H1 (cell line): ENCODE measurements around the gene CFAP74. TPM values are rescaled to one million over a fixed set of nuclear protein-coding genes. Genes with fewer than 3 reads are reported as not detected.

Source experiments
- CTCF ChIA-PET: fragments of 300-600 bp; sonication (Branson Sonifier 250); formaldehyde crosslinking; loops from one replicate; lab custom pipeline; 2021; ENCODE audit not compliant: partially characterized antibody; lab: Charles Lee
- POLR2A ChIA-PET: fragments of 300-600 bp; sonication (Branson Sonifier 250); formaldehyde crosslinking; loops from one replicate; lab custom pipeline; 2021; ENCODE audit warnings: inconsistent platforms; ENCODE audit not compliant: partially characterized antibody; lab: Charles Lee
- DNase-seq, 2 experiments: peaks; one replicate each; pipeline versions ENCODE4 v3.0.0 to v3.0.0-alpha.2; 2010 to 2022; ENCODE audit warnings: low spot score in 2 of 2, low read depth in 1 of 2, mixed read lengths in 1 of 2
- FAIRE-seq: peaks from 2 replicates; lab custom pipeline; 2011; peaks lifted over from hg19 to GRCh38; lab: Jason Lieb, UNC
- H2AFZ ChIP-seq: 2 replicates; pipeline ENCODE4 v1.8.1; 2012; ENCODE audit warnings: low read length, inconsistent platforms
- H2AK5ac ChIP-seq: 2 replicates; pipeline ENCODE4 v1.6.1; 2013; ENCODE audit warnings: low read depth, low read length
- H2BK120ac ChIP-seq: replicated peaks from 2 replicates; pipeline ENCODE3; 2013; ENCODE audit warnings: low read depth, low read length, inconsistent platforms
- H2BK12ac ChIP-seq: 2 replicates; pipeline ENCODE4 v1.6.1; 2013; ENCODE audit warnings: low read depth, low read length
- H2BK15ac ChIP-seq: 2 replicates; pipeline ENCODE4 v1.6.1; 2013; ENCODE audit warnings: low read length
- H2BK20ac ChIP-seq: 2 replicates; pipeline ENCODE4 v1.6.1; 2013; ENCODE audit warnings: low read length
- H2BK5ac ChIP-seq: 2 replicates; pipeline ENCODE4 v1.6.1; 2013; ENCODE audit warnings: low read depth, low read length
- H3K14ac ChIP-seq: 2 replicates; pipeline ENCODE4 v1.6.1; 2013; ENCODE audit warnings: inconsistent platforms; ENCODE audit not compliant: insufficient read length
- H3K18ac ChIP-seq: 2 replicates; pipeline ENCODE4 v1.6.1; 2013; ENCODE audit warnings: low read length; ENCODE audit errors: extremely low read depth
- H3K23ac ChIP-seq: 2 replicates; pipeline ENCODE4 v1.6.1; 2013; ENCODE audit warnings: inconsistent platforms; ENCODE audit not compliant: insufficient read length
- H3K23me2 ChIP-seq: 2 replicates; pipeline ENCODE4 v1.6.1; 2013; ENCODE audit warnings: low read depth, low read length
- H3K27ac ChIP-seq: 2 replicates; pipeline ENCODE4 v1.6.1; 2011; ENCODE audit warnings: low read depth, low read length, inconsistent platforms
- H3K27me3 ChIP-seq, 4 experiments: replicated peaks in 1 of 4; 1 replicate in 1 of 4; 2 replicates in 3 of 4; pipeline versions ENCODE4 v1.6.1 to v1.8.1; 2011 to 2013; ENCODE audit warnings: low read length in 3 of 4, mild to moderate bottlenecking in 3 of 4, inconsistent platforms in 2 of 4, mixed read lengths in 2 of 4, moderate library complexity in 1 of 4; ENCODE audit not compliant: control insufficient read depth in 3 of 4, insufficient read depth in 3 of 4; ENCODE audit errors: extremely low read depth in 1 of 4
- H3K36me3 ChIP-seq, 4 experiments: 2 replicates each; pipeline versions ENCODE4 v1.6.1 to v1.8.1; 2011 to 2013; ENCODE audit warnings: mild to moderate bottlenecking in 4 of 4, low read length in 3 of 4, moderate library complexity in 2 of 4, control low read depth in 1 of 4, inconsistent platforms in 1 of 4; ENCODE audit not compliant: insufficient read depth in 4 of 4, control insufficient read depth in 2 of 4
- H3K4ac ChIP-seq: replicated peaks from 2 replicates; pipeline ENCODE3; 2013; ENCODE audit warnings: low read length, low read depth, mixed read lengths, inconsistent platforms; ENCODE audit not compliant: insufficient read length
- H3K4me1 ChIP-seq, 4 experiments: replicated peaks in 1 of 4; 1 replicate in 1 of 4; 2 replicates in 3 of 4; pipeline versions ENCODE4 v1.6.1 to v1.8.1; 2011 to 2013; ENCODE audit warnings: low read length in 3 of 4, inconsistent platforms in 2 of 4, mixed read lengths in 1 of 4; ENCODE audit not compliant: insufficient read depth in 4 of 4, control insufficient read depth in 3 of 4
- H3K4me2 ChIP-seq, 2 experiments: 2 replicates each; pipeline versions ENCODE4 v1.6.1 to v1.8.1; 2011 to 2013; ENCODE audit warnings: low read depth in 2 of 2, low read length in 2 of 2, control low read depth in 1 of 2, inconsistent platforms in 1 of 2, mild to moderate bottlenecking in 1 of 2; ENCODE audit not compliant: insufficient read depth in 1 of 2
- H3K4me3 ChIP-seq, 4 experiments: fragments of 200-600, 300-600 bp in 1 of 4; sonication (generic), shearing (Covaris generic), sonication (Bioruptor Twin) in 1 of 4; 2 replicates each; pipeline versions ENCODE4 v1.5.1 to v1.8.1; 2011 to 2016; ENCODE audit warnings: low read length in 4 of 4, low read depth in 3 of 4, control low read depth in 2 of 4, inconsistent platforms in 2 of 4, mild to moderate bottlenecking in 2 of 4, mixed read lengths in 1 of 4, moderate library complexity in 1 of 4; ENCODE audit not compliant: insufficient read depth in 2 of 4; ENCODE audit errors: extremely low read depth in 1 of 4
- H3K56ac ChIP-seq: replicated peaks from 2 replicates; pipeline ENCODE3; 2013; ENCODE audit warnings: low read depth, mild to moderate bottlenecking, mixed read lengths, low read length, inconsistent platforms; ENCODE audit not compliant: insufficient read length
- H3K79me1 ChIP-seq: 2 replicates; pipeline ENCODE4 v1.6.1; 2013; ENCODE audit warnings: low read depth, low read length, control low read depth
- H3K79me2 ChIP-seq, 2 experiments: 2 replicates each; pipeline versions ENCODE4 v1.6.1 to v1.8.1; 2012 to 2013; ENCODE audit warnings: low read length in 2 of 2, mild to moderate bottlenecking in 2 of 2, inconsistent platforms in 1 of 2; ENCODE audit not compliant: insufficient read depth in 2 of 2, control insufficient read depth in 1 of 2
- H3K9ac ChIP-seq, 4 experiments: replicated peaks in 1 of 4; 1 replicate in 1 of 4; 2 replicates in 3 of 4; pipeline versions ENCODE4 v1.6.1 to v1.8.1; 2011 to 2013; ENCODE audit warnings: low read depth in 3 of 4, low read length in 3 of 4, control low read depth in 2 of 4, mild to moderate bottlenecking in 2 of 4, moderate library complexity in 2 of 4, inconsistent platforms in 1 of 4; ENCODE audit errors: extremely low read depth in 1 of 4
- H3K9me3 ChIP-seq, 2 experiments: 2 replicates each; pipeline versions ENCODE4 v1.6.1 to v1.8.1; 2012 to 2013; ENCODE audit warnings: mild to moderate bottlenecking in 2 of 2, moderate library complexity in 2 of 2, control low read depth in 1 of 2, inconsistent platforms in 1 of 2, low read depth in 1 of 2, low read length in 1 of 2, mixed read lengths in 1 of 2; ENCODE audit not compliant: insufficient read depth in 2 of 2
- H4K20me1 ChIP-seq, 2 experiments: replicated peaks in 1 of 2; 2 replicates each; pipeline versions ENCODE3 to v1.8.1; 2011 to 2013; ENCODE audit warnings: inconsistent platforms in 2 of 2, low read length in 2 of 2, mild to moderate bottlenecking in 1 of 2; ENCODE audit not compliant: insufficient read depth in 2 of 2, control insufficient read depth in 1 of 2
- H4K5ac ChIP-seq: 2 replicates; pipeline ENCODE4 v1.6.1; 2013; ENCODE audit warnings: low read length, low read depth, mixed read lengths, inconsistent platforms; ENCODE audit not compliant: insufficient read length
- H4K8ac ChIP-seq: 2 replicates; pipeline ENCODE4 v1.8.0; 2013; ENCODE audit warnings: mild to moderate bottlenecking, moderate library complexity, low read length, inconsistent platforms; ENCODE audit not compliant: insufficient read depth; ENCODE audit errors: extremely low read depth
- H4K91ac ChIP-seq: replicated peaks from 2 replicates; pipeline ENCODE3; 2013; ENCODE audit warnings: low read length, mixed read lengths, inconsistent platforms; ENCODE audit not compliant: insufficient read length
- CBX8 ChIP-seq: fragments of 300-800, 300-1000 bp; sonication (generic); IDR thresholded peaks from 2 replicates; pipeline ENCODE4 v1.7.1; 2016; ENCODE audit warnings: low read depth, low read length, borderline replicate concordance
- CEBPB ChIP-seq: IDR thresholded peaks from 2 replicates; pipeline ENCODE4 v1.6.1; 2012; ENCODE audit warnings: low read depth, low read length
- EZH2 ChIP-seq: fragments of 200-600 bp; sonication (generic); IDR thresholded peaks from 2 replicates; pipeline ENCODE4 v1.7.1; 2012; ENCODE audit warnings: low read depth, mild to moderate bottlenecking, moderate library complexity, low read length, inconsistent platforms; ENCODE audit not compliant: severe bottlenecking
- HDAC6 ChIP-seq: IDR thresholded peaks from one replicate; pipeline ENCODE4 v1.7.1; 2012; ENCODE audit warnings: low read depth, mild to moderate bottlenecking, inconsistent platforms, low read length, moderate library complexity
- JUND ChIP-seq: IDR thresholded peaks from 2 replicates; pipeline ENCODE4 v1.6.1; 2011; ENCODE audit warnings: mild to moderate bottlenecking, improper control_type of control experiment, low read length
- NRF1 ChIP-seq: IDR thresholded peaks from 2 replicates; pipeline ENCODE4 v1.6.1; 2011; ENCODE audit warnings: mild to moderate bottlenecking, low read depth, low read length, improper control_type of control experiment
- RAD21 ChIP-seq, 2 experiments: IDR thresholded peaks in 1 of 2; conservative IDR thresholded peaks in 1 of 2; 2 replicates each; pipeline ENCODE4 v1.6.1; 2011; ENCODE audit warnings: low read depth in 2 of 2, low read length in 2 of 2, improper control_type of control experiment in 1 of 2, inconsistent platforms in 1 of 2, mild to moderate bottlenecking in 1 of 2, moderate library complexity in 1 of 2
- SAP30 ChIP-seq: fragments of 300-600 bp; sonication (generic); IDR thresholded peaks from 2 replicates; pipeline ENCODE4 v1.7.1; 2012; ENCODE audit warnings: low read length, moderate library complexity, mild to moderate bottlenecking, inconsistent platforms; ENCODE audit not compliant: insufficient read depth, insufficient replicate concordance
- SP2 ChIP-seq: IDR thresholded peaks from 2 replicates; pipeline ENCODE4 v1.6.1; 2012; ENCODE audit warnings: mild to moderate bottlenecking, low read length, inconsistent platforms
- SP4 ChIP-seq: IDR thresholded peaks from 2 replicates; pipeline ENCODE4 v1.6.1; 2012; ENCODE audit warnings: low read length, inconsistent platforms
- SRF ChIP-seq: IDR thresholded peaks from 2 replicates; pipeline ENCODE4 v1.6.1; 2011; ENCODE audit warnings: mild to moderate bottlenecking, low read depth, low read length, moderate library complexity
- ZNF274 ChIP-seq: IDR thresholded peaks from 2 replicates; pipeline ENCODE4 v1.7.0; 2012; ENCODE audit warnings: low read length, borderline replicate concordance; ENCODE audit errors: extremely low read depth
- WGBS, 2 experiments: shearing (Covaris generic) in 1 of 2; methylation state at CpG; one replicate each; pipeline versions ENCODE4 v1.1.6 to v1.1.7; 2013 to 2015; ENCODE audit warnings: low lambda C conversion rate in 2 of 2, mixed read lengths in 2 of 2, inconsistent platforms in 1 of 2, low coverage in 1 of 2, missing lambda C conversion rate in 1 of 2; ENCODE audit not compliant: insufficient replicate concordance in 2 of 2, insufficient coverage in 1 of 2, insufficient read length in 1 of 2; ENCODE audit errors: extremely low coverage in 1 of 2, missing lambda C conversion rate in 1 of 2; 5-methylcytosine and 5-hydroxymethylcytosine counted together
- polyA plus RNA-seq, 7 experiments: library from polyadenylated mRNA; depleted of rRNA in 3 of 7; stranded (reverse) in 5 of 7; unstranded in 2 of 7; fragments of >200 nt in 5 of 7; fragments of 200-250 nt in 2 of 7; gene quantifications; 1 replicate in 5 of 7; 2 replicates in 1 of 7; 4 replicates in 1 of 7; pipeline versions ENCODE4 v1.2.1 to v1.2.3, GENCODE V29; 2011 to 2013; ENCODE audit warnings: missing spikeins in 2 of 7, mixed read lengths in 2 of 7
- total RNA-seq: library from RNA; stranded (reverse); fragmentation: NEBNext Ultra II Directional; extraction: Animal tissue kit (Norgen Biotek cat#: 25700); gene quantifications from 2 replicates; pipeline ENCODE4 v1.2.1, GENCODE V29; 2021
- TF ChIP-seq, protein P1 (sequence below): IDR thresholded peaks from 2 replicates; pipeline ENCODE4 v1.6.1; 2012; ENCODE audit warnings: inconsistent platforms

The CFAP74 gene
- total and polyA plus RNA-seq, 2 of the 8 experiments (the other 6 are each of a cell fraction or from before 2014, with no cell fraction given), result 0.09 to 0.20 TPM

DNA sequence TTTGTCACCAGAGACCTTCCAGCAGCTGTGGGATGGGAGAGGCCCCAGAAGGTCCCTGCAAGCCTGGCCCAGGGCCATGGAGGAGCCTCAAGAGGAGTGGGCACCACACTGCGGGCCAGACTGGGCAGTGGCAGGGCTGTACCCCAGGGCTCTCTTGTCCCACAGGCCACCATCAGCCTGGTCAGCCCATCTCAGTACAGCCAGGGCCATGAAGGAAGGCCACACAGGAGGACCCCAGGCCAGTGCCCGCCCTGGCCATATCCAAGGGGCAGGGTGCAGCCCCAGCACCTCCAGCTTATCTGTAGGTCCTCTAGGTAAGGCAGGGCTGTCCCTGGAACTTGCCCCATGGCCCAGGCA is 109.6 kb downstream of the CFAP74 start:
- no peak overlapping the region for H3K14ac ChIP-seq
- TF ChIP-seq, protein P1, sequence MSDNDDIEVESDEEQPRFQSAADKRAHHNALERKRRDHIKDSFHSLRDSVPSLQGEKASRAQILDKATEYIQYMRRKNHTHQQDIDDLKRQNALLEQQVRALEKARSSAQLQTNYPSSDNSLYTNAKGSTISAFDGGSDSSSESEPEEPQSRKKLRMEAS, result no peak
- TF ChIP-seq NRF1 (no peak), EZH2 (no peak), HDAC6 (no peak), CBX8 (no peak), SAP30 (no peak), RAD21 (IDR thresholded peaks at IDR 0.05 in 1 of 2, conservative IDR thresholded peaks at IDR 0.05 in 1 of 2; ENCODE audit: low read depth in 2 of 2, low read length in 2 of 2) (no peak), CEBPB (no peak), SP2 (no peak), ZNF274 (no peak), SP4 (no peak), JUND (no peak), SRF (no peak)

More for the DNA sequence above, 109.6 kb downstream of the CFAP74 start:
- CTCF ChIA-PET, result interaction anchor here (0.5 to 7.0 kb wide), 5 partner anchors 8 to 20 kb away, joined by 3 to 64 read pairs (median 5); no protein-coding TSS in a partner anchor
- H3K79me2 ChIP-seq, result peaks cover 11 to 12% of the 10 kb centered on the region in 2 experiments
- no peak overlapping the region for H4K91ac ChIP-seq
- H4K8ac ChIP-seq, result no peak overlapping the region
- no peak overlapping the region for H2BK15ac ChIP-seq
- H3K4ac ChIP-seq, result no peak overlapping the region
- 94% methylated on average over 2 of the region's 2 CpGs; no CpG with 5 or more reads in 1 of the 2 experiments for WGBS, 2 experiments
- no peak overlapping the region for H2AFZ ChIP-seq
- no peak overlapping the region for H3K56ac ChIP-seq
- POLR2A ChIA-PET, result interaction anchor here (1.7 kb wide), 1 partner anchor 18 kb away, joined by 4 read pairs; no protein-coding TSS in a partner anchor
- H2BK12ac ChIP-seq, result no peak overlapping the region
- no peak overlapping the region for H2BK5ac ChIP-seq
- no peaks in the 10 kb centered on the region; a peak in 3 of 7 replicates for H3K27me3 ChIP-seq
- H3K4me2 ChIP-seq, result no peak overlapping the region
- H3K9ac ChIP-seq, result no peak overlapping the region
- peaks cover 0 to 22% (median 14%) of the 10 kb centered on the region in 4 experiments; a peak in 6 of 7 replicates for H3K4me1 ChIP-seq
- H4K5ac ChIP-seq, result no peak overlapping the region
- no peak overlapping the region for H2BK120ac ChIP-seq
- H2BK20ac ChIP-seq, result no peak overlapping the region
- no peak overlapping the region for H3K23ac ChIP-seq
- DNase-seq (no peak), FAIRE-seq (no peak)
- no peak overlapping the region for H3K4me3 ChIP-seq
- no peaks in the 10 kb centered on the region for H3K9me3 ChIP-seq
- H3K79me1 ChIP-seq, result no peaks in the 10 kb centered on the region; the same call in 1 of the 2 replicates
- peaks cover 0 to 9% of the 10 kb centered on the region in 2 experiments for H4K20me1 ChIP-seq
- H3K23me2 ChIP-seq, result peaks cover 5% of the 10 kb centered on the region; the same call in 1 of the 2 replicates
- H3K36me3 ChIP-seq, result no peaks in the 10 kb centered on the region
- H3K18ac ChIP-seq, result no peak overlapping the region
- no peak overlapping the region for H3K27ac ChIP-seq
- H2AK5ac ChIP-seq, result no peak overlapping the region
